OCI-LY1 (cell line): ENCODE data around the gene RADIL.

Source experiments
- EZH2 ChIP-seq: fragments of 200-600 bp; sonication (generic), shearing (Covaris generic); IDR thresholded peaks from 2 replicates; pipeline ENCODE4 v1.8.0; 2017; ENCODE audit warnings: borderline replicate concordance, mixed run types, mild to moderate bottlenecking, antibody characterized with exemption, low read length, moderate library complexity, mixed read lengths
- TF ChIP-seq, protein P1 (sequence below): fragments of 200-600 bp; sonication (generic), shearing (Covaris generic); IDR thresholded peaks from 2 replicates; pipeline ENCODE4 v1.5.1; 2017; ENCODE audit warnings: mild to moderate bottlenecking, antibody characterized with exemption, low read length, moderate library complexity, mixed read lengths

DNA sequence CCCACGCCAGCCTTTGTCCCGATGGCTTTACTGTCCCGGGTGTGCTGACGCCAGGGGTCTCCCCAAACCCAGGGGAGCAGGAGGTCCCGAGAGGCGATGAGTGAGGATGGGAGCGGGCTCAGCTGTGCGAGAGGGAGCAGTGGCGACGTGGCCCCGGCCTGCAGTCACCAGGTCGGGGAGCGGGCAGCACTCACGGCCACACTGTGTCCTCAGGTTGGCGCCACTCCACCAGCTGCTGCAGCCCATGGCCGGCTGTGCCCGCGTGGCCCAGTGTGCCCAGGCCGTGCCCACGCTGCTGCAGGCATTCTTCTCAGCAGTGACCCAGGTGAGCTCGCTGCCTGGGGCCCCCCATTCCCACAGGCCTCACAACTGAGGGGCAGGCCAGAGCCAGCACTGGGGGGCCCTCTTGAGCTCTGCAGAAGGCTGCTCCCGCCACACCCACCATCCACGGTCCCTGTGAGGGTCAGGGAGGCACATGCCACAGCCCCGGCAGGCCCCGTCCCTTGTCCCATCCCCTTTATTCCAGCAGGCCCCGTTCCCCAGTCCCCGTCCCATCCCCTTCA, 94.8 kb downstream of the RADIL start:
- TF ChIP-seq, protein P1, sequence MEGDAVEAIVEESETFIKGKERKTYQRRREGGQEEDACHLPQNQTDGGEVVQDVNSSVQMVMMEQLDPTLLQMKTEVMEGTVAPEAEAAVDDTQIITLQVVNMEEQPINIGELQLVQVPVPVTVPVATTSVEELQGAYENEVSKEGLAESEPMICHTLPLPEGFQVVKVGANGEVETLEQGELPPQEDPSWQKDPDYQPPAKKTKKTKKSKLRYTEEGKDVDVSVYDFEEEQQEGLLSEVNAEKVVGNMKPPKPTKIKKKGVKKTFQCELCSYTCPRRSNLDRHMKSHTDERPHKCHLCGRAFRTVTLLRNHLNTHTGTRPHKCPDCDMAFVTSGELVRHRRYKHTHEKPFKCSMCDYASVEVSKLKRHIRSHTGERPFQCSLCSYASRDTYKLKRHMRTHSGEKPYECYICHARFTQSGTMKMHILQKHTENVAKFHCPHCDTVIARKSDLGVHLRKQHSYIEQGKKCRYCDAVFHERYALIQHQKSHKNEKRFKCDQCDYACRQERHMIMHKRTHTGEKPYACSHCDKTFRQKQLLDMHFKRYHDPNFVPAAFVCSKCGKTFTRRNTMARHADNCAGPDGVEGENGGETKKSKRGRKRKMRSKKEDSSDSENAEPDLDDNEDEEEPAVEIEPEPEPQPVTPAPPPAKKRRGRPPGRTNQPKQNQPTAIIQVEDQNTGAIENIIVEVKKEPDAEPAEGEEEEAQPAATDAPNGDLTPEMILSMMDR = no peak
- no peak for TF ChIP-seq EZH2
